ENCODE measurements around the gene ADAMTS5.

ADAMTS5 gene

DNA sequence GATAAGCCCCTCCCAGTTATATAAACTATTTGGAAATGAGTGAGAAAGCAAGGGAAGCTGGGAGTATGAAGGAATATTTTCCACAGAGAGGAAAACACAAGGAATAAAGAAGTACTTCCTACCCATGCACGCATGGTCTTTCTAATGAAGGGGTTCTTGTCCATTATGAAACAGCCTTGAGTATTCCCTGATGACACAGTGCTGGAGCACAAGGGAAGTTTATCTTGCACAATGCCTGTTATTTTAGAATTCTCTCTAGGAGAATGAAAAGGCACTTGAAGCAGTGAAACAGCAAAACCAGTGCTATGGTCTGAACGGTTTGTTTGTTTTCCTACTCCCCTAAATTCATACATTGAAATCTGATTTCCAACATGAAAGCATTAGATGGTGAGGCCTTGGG is 83.1 kb downstream of the ADAMTS5 start:
- DNase-seq: no peak

- no peak for DNase-seq
These were observed 85.2 kb downstream of the ADAMTS5 start for GRCh38 chr21:26881504-26882228.

- no peak for DNase-seq
These were observed 89.9 kb downstream of the ADAMTS5 start for GRCh38 chr21:26877018-26877417.

GRCh38 chr21:26874347-26874746 is 92.5 kb downstream of the ADAMTS5 start:
- DNase-seq: no peak

Data from CD4-positive, alpha-beta T cell treated with Interleukin-4 for 1 hour (primary cell).